CD4-positive, alpha-beta memory T cell (primary cell): Measurements from ENCODE around the gene ZNF750. TPM values are rescaled to one million over a fixed set of nuclear protein-coding genes. Genes with fewer than 3 reads are reported as not detected.

Experiments
- CTCF ChIA-PET: fragments of 350-600 bp; sonication (Branson Sonifier 250); formaldehyde crosslinking; loops from one replicate; lab custom pipeline; 2021; ENCODE audit warnings: inconsistent platforms; ENCODE audit not compliant: partially characterized antibody; lab: Charles Lee
- POLR2A ChIA-PET: fragments of 350-600 bp; sonication (Branson Sonifier 250); formaldehyde crosslinking; loops from one replicate; lab custom pipeline; 2021; ENCODE audit not compliant: partially characterized antibody; lab: Charles Lee
- DNase-seq, 5 donors: peaks; one replicate each; pipeline versions ENCODE4 v3.0.0 to v3.0.0-alpha.2; 2020 to 2022; ENCODE audit warnings: mixed read lengths in 1 of 5
- H3K27ac ChIP-seq: one replicate; pipeline ENCODE4 v1.7.0; 2013; ENCODE audit warnings: low read depth, low read length
- H3K27me3 ChIP-seq: 2 replicates; pipeline ENCODE4 v1.7.0; 2013; ENCODE audit warnings: mild to moderate bottlenecking, low read length, moderate library complexity; ENCODE audit not compliant: insufficient read depth
- H3K36me3 ChIP-seq: 2 replicates; pipeline ENCODE4 v1.7.0; 2013; ENCODE audit warnings: mild to moderate bottlenecking, low read length, moderate library complexity; ENCODE audit not compliant: insufficient read depth
- H3K4me1 ChIP-seq: 2 replicates; pipeline ENCODE4 v1.7.0; 2013; ENCODE audit warnings: mild to moderate bottlenecking, low read length, moderate library complexity; ENCODE audit not compliant: insufficient read depth
- H3K4me3 ChIP-seq, 2 donors: one replicate each; pipeline ENCODE4 v1.7.0; 2013; ENCODE audit warnings: low read length in 2 of 2, mild to moderate bottlenecking in 1 of 2
- H3K9me3 ChIP-seq, 2 donors: one replicate each; pipeline ENCODE4 v1.7.0; 2013; ENCODE audit warnings: low read length in 2 of 2, control low read depth in 1 of 2; ENCODE audit not compliant: control insufficient read depth in 1 of 2
- H3K27ac Mint-ChIP-seq, 7 donors: one replicate each; pipeline ENCODE4 v1.8.0; 2020 to 2021; ENCODE audit warnings: mixed read lengths in 7 of 7, mild to moderate bottlenecking in 6 of 7, inconsistent platforms in 3 of 7, moderate library complexity in 3 of 7
- H3K27me3 Mint-ChIP-seq, 2 donors: one replicate each; pipeline ENCODE4 v1.8.0; 2020 to 2021; ENCODE audit warnings: mixed read lengths in 2 of 2
- H3K36me3 Mint-ChIP-seq, 2 donors: one replicate each; pipeline ENCODE4 v1.8.0; 2020 to 2021; ENCODE audit warnings: mixed read lengths in 2 of 2, inconsistent platforms in 1 of 2, mild to moderate bottlenecking in 1 of 2
- H3K4me1 Mint-ChIP-seq, 4 donors: one replicate each; pipeline ENCODE4 v1.8.0; 2020 to 2021; ENCODE audit warnings: mixed read lengths in 4 of 4, mild to moderate bottlenecking in 1 of 4
- H3K4me3 Mint-ChIP-seq, 8 donors: one replicate each; pipeline ENCODE4 v1.8.0; 2020 to 2021; ENCODE audit warnings: mixed read lengths in 8 of 8, mild to moderate bottlenecking in 7 of 8, moderate library complexity in 6 of 8, inconsistent platforms in 3 of 8
- H3K9me3 Mint-ChIP-seq, 8 donors: one replicate each; pipeline ENCODE4 v1.8.0; 2020 to 2021; ENCODE audit warnings: mixed read lengths in 8 of 8, mild to moderate bottlenecking in 5 of 8, inconsistent platforms in 3 of 8, moderate library complexity in 1 of 8
- intact Hi-C: fragments of 100-400 bp; cut with micrococcal nuclease; formaldehyde crosslinking; loops from one replicate; pipeline ENCODE4 v1.15.1; 2023
- polyA plus RNA-seq, 2 donors: library from polyadenylated mRNA; unstranded; fragments of 300-500 nt; fragmentation: Illumina TruSeq; gene quantifications; one replicate each; pipeline ENCODE4 v1.2.3, GENCODE V29; 2021
- total RNA-seq, 2 experiments: library from RNA; stranded (reverse); gene quantifications; one replicate each; pipeline ENCODE4 v1.2.3, GENCODE V29; 2021

ZNF750 gene
- total and polyA plus RNA-seq, 4 experiments from 2014 or later, result not detected

- no peak overlapping the region for H3K27ac ChIP-seq
- no peak overlapping the region for H3K4me3 ChIP-seq
- DNase-seq, result no peak
- H3K9me3 ChIP-seq, result no peaks in the 10 kb centered on the region
- Mint-ChIP-seq H3K4me3 (no peak overlapping the region), H3K9me3 (peaks cover 4 to 12% (median 5%) of the 10 kb centered on the region in 8 donors), H3K27me3 (no peaks in the 10 kb centered on the region), H3K36me3 (peaks cover 57 to 58% of the 10 kb centered on the region in 2 donors), H3K27ac (no peak overlapping the region), H3K4me1 (peaks cover 2 to 18% (median 10%) of the 10 kb centered on the region in 4 donors)
- CTCF ChIA-PET, result no interaction called here
- no peaks in the 10 kb centered on the region for H3K4me1 ChIP-seq
- POLR2A ChIA-PET, result no interaction called here
- H3K27me3 ChIP-seq, result no peaks in the 10 kb centered on the region
- intact Hi-C loops, result no loop called here
- H3K36me3 ChIP-seq, result peaks cover 16% of the 10 kb centered on the region
These were observed 23.5 kb downstream of the ZNF750 start for GRCh38 chr17:82816358-82816757.

DNA sequence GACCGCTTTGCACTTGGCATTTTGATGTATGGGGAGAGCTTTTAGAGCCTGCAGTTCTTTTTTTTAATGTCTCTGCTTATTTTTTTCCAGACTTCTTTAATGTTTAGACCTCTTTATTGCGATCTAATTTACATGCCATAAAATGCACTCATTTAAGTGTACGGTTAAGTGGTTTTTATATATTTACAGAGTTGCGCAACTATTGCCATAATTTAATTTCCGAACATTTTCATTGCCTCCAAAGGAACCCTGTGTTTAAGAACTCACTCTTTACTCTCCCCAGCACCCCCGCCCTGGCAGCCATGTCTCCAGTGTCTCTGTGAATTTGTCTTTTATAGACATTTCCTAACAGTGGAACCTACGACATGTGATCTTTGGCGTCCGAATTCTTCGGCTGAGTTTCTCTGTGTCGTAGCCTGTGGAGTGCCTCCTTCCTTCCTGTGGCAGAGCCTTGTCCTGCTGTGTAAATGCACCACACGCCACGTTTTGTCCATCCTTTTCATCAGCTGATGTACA is 24.0 kb downstream of the ZNF750 start:
- no peak overlapping the region for H3K4me3 ChIP-seq
- no peak overlapping the region for H3K4me3 Mint-ChIP-seq
- no peaks in the 10 kb centered on the region for H3K27me3 Mint-ChIP-seq
- peaks cover 2 to 18% (median 10%) of the 10 kb centered on the region in 4 donors for H3K4me1 Mint-ChIP-seq
- peaks cover 54 to 55% of the 10 kb centered on the region in 2 donors for H3K36me3 Mint-ChIP-seq
- CTCF ChIA-PET, result interaction anchor here (1.2 kb wide), 1 partner anchor 84 kb away, joined by 3 read pairs; no protein-coding TSS in a partner anchor
- peaks cover 4 to 12% (median 5%) of the 10 kb centered on the region in 8 donors for H3K9me3 Mint-ChIP-seq
- peaks cover 16% of the 10 kb centered on the region for H3K36me3 ChIP-seq
- no peak overlapping the region for H3K27ac ChIP-seq
- intact Hi-C loops, result no loop called here
- H3K4me1 ChIP-seq, result no peaks in the 10 kb centered on the region
- H3K27me3 ChIP-seq, result no peaks in the 10 kb centered on the region
- peak overlapping the region in 2 of 7 donors; percentile 21 to 64 for H3K27ac Mint-ChIP-seq
- H3K9me3 ChIP-seq, result no peaks in the 10 kb centered on the region
- POLR2A ChIA-PET, result no interaction called here
- DNase-seq, result no peak

DNA sequence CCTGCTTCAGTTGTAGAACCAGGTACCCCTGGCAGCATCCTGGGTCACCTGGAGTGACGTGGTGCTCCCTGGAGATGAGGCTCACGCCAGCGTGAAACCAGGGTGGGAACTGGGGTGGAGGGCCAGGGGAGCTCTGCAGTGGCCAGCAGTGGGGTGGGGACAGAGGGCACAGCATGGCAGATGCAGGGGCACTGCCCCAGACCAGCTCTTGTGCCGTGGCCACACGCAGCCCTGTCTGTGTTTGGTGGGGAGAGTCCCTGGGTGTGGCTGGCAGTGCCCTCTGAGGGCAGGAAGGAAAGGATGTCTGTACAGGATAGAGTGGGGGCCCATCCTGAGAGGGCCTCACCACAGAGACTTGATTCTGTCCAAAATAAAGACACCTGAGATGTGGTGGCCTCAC is 24.5 kb downstream of the ZNF750 start:
- POLR2A ChIA-PET, result no interaction called here
- Histone ChIP-seq H3K27ac (no peak overlapping the region), H3K27me3 (no peaks in the 10 kb centered on the region), H3K4me3 (no peak overlapping the region), H3K4me1 (no peaks in the 10 kb centered on the region), H3K9me3 (no peaks in the 10 kb centered on the region), H3K36me3 (peaks cover 16% of the 10 kb centered on the region)
- H3K27ac Mint-ChIP-seq, result peak overlapping the region in 3 of 7 donors; percentile 21 to 64 (median 52)
- CTCF ChIA-PET, result interaction anchor here (1.2 kb wide), 1 partner anchor 85 kb away, joined by 3 read pairs; no protein-coding TSS in a partner anchor
- H3K9me3 Mint-ChIP-seq, result peaks cover 1 to 7% (median 2%) of the 10 kb centered on the region in 8 donors
- H3K27me3 Mint-ChIP-seq, result no peaks in the 10 kb centered on the region
- intact Hi-C loops, result no loop called here
- H3K4me1 Mint-ChIP-seq, result peaks cover 2 to 16% (median 10%) of the 10 kb centered on the region in 4 donors
- H3K36me3 Mint-ChIP-seq, result peaks cover 50 to 55% of the 10 kb centered on the region in 2 donors
- no peak overlapping the region for H3K4me3 Mint-ChIP-seq
- no peak for DNase-seq

DNA sequence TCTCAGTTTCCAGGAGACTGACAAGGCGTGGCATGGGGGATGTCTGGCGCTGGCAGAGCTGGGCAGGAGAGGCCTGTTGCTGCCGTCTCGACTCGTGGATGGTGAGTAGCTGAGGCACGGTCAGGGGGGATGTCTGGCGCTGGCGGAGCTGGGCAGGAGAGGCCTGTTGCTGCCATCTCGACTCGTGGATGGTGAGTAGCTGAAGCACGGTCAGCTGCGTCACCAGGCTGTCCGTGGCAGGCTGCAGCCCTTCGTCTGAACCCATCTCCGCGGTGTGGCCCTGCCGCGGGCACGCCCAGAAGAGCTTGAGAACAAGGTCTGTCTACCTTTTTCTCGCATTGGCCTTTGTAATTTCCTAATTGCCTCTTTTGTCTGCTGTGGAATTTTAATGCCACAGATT is 25.0 kb downstream of the ZNF750 start:
- Mint-ChIP-seq H3K27me3 (no peaks in the 10 kb centered on the region), H3K4me1 (peaks cover 2 to 13% (median 10%) of the 10 kb centered on the region in 4 donors), H3K9me3 (peaks cover 0 to 5% (median 0%) of the 10 kb centered on the region in 8 donors), H3K36me3 (peaks cover 47 to 53% of the 10 kb centered on the region in 2 donors), H3K27ac (peak overlapping the region in 2 of 7 donors; percentile 5 to 53), H3K4me3 (no peak overlapping the region)
- Histone ChIP-seq H3K27me3 (no peaks in the 10 kb centered on the region), H3K36me3 (peaks cover 16% of the 10 kb centered on the region), H3K4me3 (no peak overlapping the region), H3K9me3 (no peaks in the 10 kb centered on the region), H3K27ac (no peak overlapping the region), H3K4me1 (no peaks in the 10 kb centered on the region)
- CTCF ChIA-PET, result interaction anchor here (1.2 kb wide), 1 partner anchor 85 kb away, joined by 3 read pairs; no protein-coding TSS in a partner anchor
- POLR2A ChIA-PET, result no interaction called here
- intact Hi-C loops, result no loop called here
- DNase-seq, result no peak

DNA sequence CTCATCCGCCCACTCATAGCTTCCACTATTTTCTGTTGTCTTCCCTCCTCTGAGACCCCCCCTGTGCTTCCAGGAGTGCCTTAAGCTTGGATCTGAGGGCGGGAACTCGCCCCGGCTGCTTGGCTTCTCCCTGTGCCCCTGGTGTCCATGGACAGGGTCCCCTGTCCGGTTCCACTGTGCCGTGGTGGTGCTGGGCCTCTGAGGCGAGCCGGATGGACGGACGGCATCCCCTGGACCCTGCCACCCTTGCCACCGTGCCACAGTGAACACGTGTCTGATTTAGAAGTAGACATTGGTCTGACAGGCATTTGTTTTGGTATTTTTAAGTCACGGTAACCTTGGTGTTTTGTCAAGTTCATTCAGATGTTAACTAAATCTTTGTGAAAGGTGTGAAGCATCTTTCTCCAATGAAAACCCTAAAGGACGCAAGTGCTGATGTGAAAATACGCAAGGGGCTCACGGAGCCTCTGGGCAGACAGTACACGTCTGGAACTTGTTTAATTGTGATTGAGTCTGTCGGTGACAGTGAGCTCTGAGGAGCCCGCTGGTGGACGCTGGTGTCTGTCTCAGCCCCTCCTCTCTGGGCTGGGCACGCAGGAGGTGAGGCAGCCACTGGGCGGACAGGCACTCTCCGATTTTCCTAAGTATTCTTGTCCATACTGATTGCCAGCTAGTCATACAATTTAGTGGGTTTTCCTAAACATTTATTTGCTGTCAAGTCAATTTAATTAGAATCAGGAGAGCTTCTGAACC is 26.3 kb downstream of the ZNF750 start:
- H3K27ac Mint-ChIP-seq, result no peak overlapping the region
- intact Hi-C loops, result no loop called here
- CTCF ChIA-PET, result no interaction called here

DNA sequence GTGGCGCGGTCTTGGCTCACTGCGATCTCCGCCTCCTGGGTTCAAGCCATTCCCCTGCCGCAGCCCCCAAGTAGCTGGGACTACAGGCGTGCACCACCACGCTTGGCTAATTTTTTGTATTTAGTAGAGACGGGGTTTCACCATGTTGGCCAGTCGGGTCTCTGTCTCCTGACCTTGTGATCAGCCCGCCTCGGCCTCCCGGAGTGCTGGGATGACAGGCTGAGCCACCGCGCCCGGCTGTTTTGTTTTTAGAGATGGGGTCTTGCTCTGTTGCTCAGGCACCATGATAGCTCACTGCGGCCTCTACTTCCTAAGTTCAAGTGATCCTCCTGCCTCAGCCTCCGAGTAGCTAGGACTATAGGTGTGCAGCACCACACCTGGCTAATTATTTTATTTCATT is 27.2 kb downstream of the ZNF750 start:
- Mint-ChIP-seq H3K4me1 (peaks cover 2 to 13% (median 10%) of the 10 kb centered on the region in 4 donors), H3K27me3 (no peaks in the 10 kb centered on the region), H3K36me3 (peaks cover 31 to 45% of the 10 kb centered on the region in 2 donors), H3K4me3 (no peak overlapping the region), H3K9me3 (no peaks in the 10 kb centered on the region), H3K27ac (no peak overlapping the region)
- CTCF ChIA-PET, result no interaction called here
- no peak for DNase-seq
- H3K4me3 ChIP-seq, result no peak overlapping the region
- H3K4me1 ChIP-seq, result no peaks in the 10 kb centered on the region
- no peak overlapping the region for H3K27ac ChIP-seq
- H3K27me3 ChIP-seq, result no peaks in the 10 kb centered on the region
- POLR2A ChIA-PET, result no interaction called here
- peaks cover 16% of the 10 kb centered on the region for H3K36me3 ChIP-seq
- intact Hi-C loops, result no loop called here
- H3K9me3 ChIP-seq, result no peaks in the 10 kb centered on the region

More for the DNA sequence above, 26.3 kb downstream of the ZNF750 start:
- Mint-ChIP-seq H3K4me3 (no peak overlapping the region), H3K4me1 (peaks cover 2 to 13% (median 10%) of the 10 kb centered on the region in 4 donors), H3K9me3 (peaks cover 0 to 1% (median 0%) of the 10 kb centered on the region in 8 donors), H3K36me3 (peaks cover 39 to 51% of the 10 kb centered on the region in 2 donors), H3K27me3 (no peaks in the 10 kb centered on the region)
- Histone ChIP-seq H3K9me3 (no peaks in the 10 kb centered on the region), H3K4me3 (no peak overlapping the region), H3K36me3 (peaks cover 16% of the 10 kb centered on the region), H3K27ac (no peak overlapping the region), H3K4me1 (no peaks in the 10 kb centered on the region), H3K27me3 (no peaks in the 10 kb centered on the region)
- no peak for DNase-seq
- POLR2A ChIA-PET, result no interaction called here

- no peak overlapping the region for H3K27ac Mint-ChIP-seq
- no peak overlapping the region for H3K27ac ChIP-seq
- H3K4me3 Mint-ChIP-seq, result no peak overlapping the region
- no peaks in the 10 kb centered on the region for H3K9me3 ChIP-seq
- DNase-seq, result no peak
- no peaks in the 10 kb centered on the region for H3K4me1 ChIP-seq
- no peaks in the 10 kb centered on the region for H3K27me3 ChIP-seq
- no peak overlapping the region for H3K4me3 ChIP-seq
- peaks cover 20% of the 10 kb centered on the region for H3K36me3 ChIP-seq
- ChIA-PET CTCF (no interaction called here), POLR2A (no interaction called here)
- no peaks in the 10 kb centered on the region for H3K27me3 Mint-ChIP-seq
- peaks cover 2 to 13% (median 10%) of the 10 kb centered on the region in 4 donors for H3K4me1 Mint-ChIP-seq
- intact Hi-C loops, result no loop called here
- H3K9me3 Mint-ChIP-seq, result no peaks in the 10 kb centered on the region
- H3K36me3 Mint-ChIP-seq, result peaks cover 30 to 44% of the 10 kb centered on the region in 2 donors
These were observed 27.8 kb downstream of the ZNF750 start for GRCh38 chr17:82812058-82812457.
